HepG2 (cell line): Measurements from ENCODE around the gene PLIN3. TPM values are rescaled to one million over a fixed set of nuclear protein-coding genes. Genes with fewer than 3 reads are reported as not detected.

Experiments used
- AKAP8 ChIP-seq: sonication (generic); formaldehyde crosslinking; IDR thresholded peaks from 2 replicates; pipeline ENCODE4 v1.5.1; 2020; ENCODE audit warnings: mild to moderate bottlenecking, missing genetic modification reagents
- ARNT2 ChIP-seq: sonication (generic); formaldehyde crosslinking; IDR thresholded peaks from 2 replicates; pipeline ENCODE4 v1.8.0; 2022; ENCODE audit warnings: mild to moderate bottlenecking, low read depth, missing genetic modification reagents, moderate library complexity
- ATF7-NPFF ChIP-seq: sonication (generic); formaldehyde crosslinking; IDR thresholded peaks from 2 replicates; pipeline ENCODE4 v1.8.1; 2023; ENCODE audit warnings: mild to moderate bottlenecking, low read depth, missing genetic modification reagents, moderate library complexity
- ETV5 ChIP-seq: IDR thresholded peaks from 2 replicates; pipeline ENCODE4 v1.6.1; 2018; ENCODE audit warnings: missing biosample characterization, missing genetic modification reagents, inconsistent platforms, borderline replicate concordance
- KLF16 ChIP-seq, 2 experiments: sonication (generic) in 1 of 2; formaldehyde crosslinking in 1 of 2; IDR thresholded peaks; 2 replicates each; pipeline versions ENCODE4 v1.6.1 to v1.8.0; 2016 to 2023; ENCODE audit warnings: missing genetic modification reagents in 2 of 2, missing compliant biosample characterization in 1 of 2
- NFAT5 ChIP-seq: sonication (generic); formaldehyde crosslinking; IDR thresholded peaks from 2 replicates; pipeline ENCODE4 v1.4.0; 2020; ENCODE audit warnings: missing genetic modification reagents
- NKX3-1 ChIP-seq: sonication (generic); formaldehyde crosslinking; IDR thresholded peaks from 2 replicates; pipeline ENCODE4 v1.5.0; 2020; ENCODE audit warnings: missing genetic modification reagents
- SIX1 ChIP-seq: sonication (generic); formaldehyde crosslinking; IDR thresholded peaks from 2 replicates; pipeline ENCODE4 v1.4.0; 2020; ENCODE audit warnings: missing genetic modification reagents, borderline replicate concordance
- SP140L ChIP-seq: sonication (generic); formaldehyde crosslinking; IDR thresholded peaks from 2 replicates; pipeline ENCODE4 v1.4.0; 2020; ENCODE audit warnings: missing genetic modification reagents, borderline replicate concordance
- SRSF4 ChIP-seq: fragments of 200-400 bp; formaldehyde crosslinking; IDR thresholded peaks from one replicate; pipeline ENCODE4 v1.6.1; 2018; ENCODE audit warnings: mild to moderate bottlenecking, low read depth, low read length, moderate library complexity; ENCODE audit not compliant: poor library complexity, severe bottlenecking
- TFDP2 ChIP-seq: sonication (generic); formaldehyde crosslinking; IDR thresholded peaks from 2 replicates; pipeline ENCODE4 v1.4.0; 2020; ENCODE audit warnings: missing genetic modification reagents
- TRAFD1 ChIP-seq: sonication (generic); formaldehyde crosslinking; IDR thresholded peaks from 2 replicates; pipeline ENCODE4 v1.5.1; 2020; ENCODE audit warnings: missing genetic modification reagents, mild to moderate bottlenecking, borderline replicate concordance
- TSC22D2 ChIP-seq: sonication (generic); formaldehyde crosslinking; IDR thresholded peaks from 2 replicates; pipeline ENCODE4 v1.5.1; 2020; ENCODE audit warnings: missing genetic modification reagents, mild to moderate bottlenecking, borderline replicate concordance
- ZBTB14 ChIP-seq: sonication (generic); formaldehyde crosslinking; IDR thresholded peaks from 2 replicates; pipeline ENCODE4 v1.4.0; 2020; ENCODE audit warnings: missing genetic modification reagents
- ZKSCAN1 ChIP-seq: fragments of 150-350 bp; IDR thresholded peaks from 2 replicates; pipeline ENCODE4 v1.6.1; 2014; ENCODE audit warnings: low read length
- ZNF274 ChIP-seq: sonication (generic); formaldehyde crosslinking; IDR thresholded peaks from 2 replicates; pipeline ENCODE4 v1.5.1; 2020; ENCODE audit warnings: mild to moderate bottlenecking, missing genetic modification reagents
- ZNF430 ChIP-seq: sonication (generic); formaldehyde crosslinking; IDR thresholded peaks from 2 replicates; pipeline ENCODE4 v1.9.0; 2021; ENCODE audit warnings: mild to moderate bottlenecking, missing genetic modification reagents
- ZNF547 ChIP-seq: sonication (generic); formaldehyde crosslinking; IDR thresholded peaks from 2 replicates; pipeline ENCODE4 v1.5.1; 2020; ENCODE audit warnings: mild to moderate bottlenecking, missing genetic modification reagents
- ZNF780A ChIP-seq: sonication (generic); formaldehyde crosslinking; IDR thresholded peaks from 2 replicates; pipeline ENCODE4 v1.8.0; 2022; ENCODE audit warnings: mild to moderate bottlenecking, missing genetic modification reagents, moderate library complexity
- polyA plus RNA-seq, 8 experiments: library from polyadenylated mRNA; depleted of rRNA in 3 of 8; stranded (reverse) in 7 of 8; unstranded in 1 of 8; fragments of >200 nt; fragmentation: Illumina TruSeq in 4 of 8; extraction: Trizol in 4 of 8; gene quantifications; 2 replicates each; pipeline versions ENCODE4 v1.2.1 to v1.2.3, GENCODE V29; 2011 to 2016; ENCODE audit warnings: low read depth in 4 of 8, missing spikeins in 1 of 8, mixed read lengths in 1 of 8; ENCODE audit not compliant: insufficient read depth in 1 of 8
- total RNA-seq, 5 experiments: library from RNA; depleted of rRNA; stranded (reverse); fragments of >200 nt; fragmentation: Illumina TruSeq; extraction: Trizol; gene quantifications; 2 replicates each; pipeline ENCODE4 v1.2.3, GENCODE V29; 2016; ENCODE audit warnings: low read depth in 1 of 5

PLIN3 gene
- total and polyA plus RNA-seq, 2 of the 13 experiments (the other 11 are each of a cell fraction or from before 2014, with no cell fraction given): 49.3 to 57.9 TPM

- TF ChIP-seq TFDP2 (CRISPR knock-in tag): no peak
- no peak for TF ChIP-seq ZBTB14
- no peak for TF ChIP-seq SRSF4
- TF ChIP-seq TRAFD1: no peak
- no peak for TF ChIP-seq ZNF430
- no peak for TF ChIP-seq NFAT5 (CRISPR knock-in tag)
- no peak for TF ChIP-seq ARNT2
- no peak for TF ChIP-seq AKAP8 (CRISPR knock-in tag)
- no peak for TF ChIP-seq ATF7-NPFF (CRISPR knock-in tag)
- TF ChIP-seq ETV5 (CRISPR knock-in tag): 0 out of 2 replicates have a peak, but pooled peaks have one; percentile 12
- no peak for TF ChIP-seq ZNF274 (CRISPR knock-in tag)
- no peak for TF ChIP-seq ZKSCAN1
- no peak for TF ChIP-seq TSC22D2 (CRISPR knock-in tag)
- TF ChIP-seq SIX1 (CRISPR knock-in tag): peak; percentile 73; the same call in 1 of the 2 replicates
- TF ChIP-seq ZNF547 (CRISPR knock-in tag): no peak
- TF ChIP-seq SP140L (CRISPR knock-in tag): no peak
- TF ChIP-seq NKX3-1: no peak
- no peak for TF ChIP-seq KLF16 (CRISPR knock-in tag; IDR thresholded peaks at IDR 0.05)
- no peak for TF ChIP-seq ZNF780A
Measured at GRCh38 chr19:4908360-4908759, 40.9 kb upstream of the PLIN3 start (continued).
